Measurements from ENCODE around the gene COL5A1.

COL5A1 gene

DNA sequence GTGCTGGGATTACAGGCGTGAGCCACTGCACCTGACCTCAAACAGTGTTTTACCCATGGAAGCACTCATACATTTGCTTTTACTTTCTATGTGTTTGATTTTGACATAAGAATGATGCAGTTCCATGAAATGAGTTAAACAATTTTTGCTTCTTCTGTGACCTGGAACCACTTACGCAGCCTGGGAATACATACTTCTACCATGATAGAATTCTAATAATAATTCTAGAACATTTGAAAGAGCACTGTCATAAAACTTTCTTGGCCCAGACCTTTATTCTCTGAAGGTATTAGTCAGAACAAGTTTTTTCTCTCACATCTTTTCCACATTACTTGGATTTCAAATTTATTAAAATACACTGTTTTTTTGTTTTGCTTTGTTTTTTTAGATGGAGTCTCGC lies 25.3 kb upstream of the COL5A1 start:
- no peak for ATAC-seq (replicated peaks; ENCODE audit: extremely low read depth, poor library complexity, severe bottlenecking)
- Mint-ChIP-seq H3K36me3 (ENCODE audit: insufficient read depth) (no peaks in the 10 kb centered on the region), H3K27ac (ENCODE audit: low read depth) (no peak overlapping the region), H3K27me3 (peaks cover 47% of the 10 kb centered on the region), H3K9me3 (peaks cover 8% of the 10 kb centered on the region), H3K4me1 (no peaks in the 10 kb centered on the region), H3K4me3 (no peak overlapping the region)
- no peak for DNase-seq (ENCODE audit: low spot score in 2 of 2)

DNA sequence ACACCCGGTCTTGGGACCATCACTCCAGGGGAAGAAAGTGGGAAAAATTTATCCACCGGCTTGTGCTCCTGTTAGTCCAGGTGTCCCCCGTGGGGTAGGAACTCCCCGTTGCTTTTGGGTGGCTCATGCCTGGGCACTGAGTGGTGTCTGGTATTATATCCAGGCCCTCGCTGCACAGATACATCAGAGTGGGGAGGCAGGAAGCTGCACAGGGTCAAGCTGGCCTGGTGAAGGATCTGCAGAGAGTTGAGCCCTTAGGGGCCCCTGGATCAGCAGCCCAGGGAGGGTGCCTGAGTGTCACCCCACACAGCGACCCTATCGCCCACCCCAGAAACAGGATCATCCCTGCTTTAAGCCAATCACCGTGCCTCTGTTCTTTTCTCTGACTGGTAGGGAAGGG lies 24.4 kb upstream of the COL5A1 start:
- Mint-ChIP-seq H3K36me3 (ENCODE audit: insufficient read depth) (no peaks in the 10 kb centered on the region), H3K4me1 (no peaks in the 10 kb centered on the region), H3K27ac (ENCODE audit: low read depth) (no peak overlapping the region), H3K4me3 (no peak overlapping the region), H3K27me3 (peaks cover 47% of the 10 kb centered on the region), H3K9me3 (peaks cover 3% of the 10 kb centered on the region)
- ATAC-seq (replicated peaks; ENCODE audit: extremely low read depth, poor library complexity, severe bottlenecking) (no peak), DNase-seq (ENCODE audit: low spot score in 2 of 2) (no peak)

DNA sequence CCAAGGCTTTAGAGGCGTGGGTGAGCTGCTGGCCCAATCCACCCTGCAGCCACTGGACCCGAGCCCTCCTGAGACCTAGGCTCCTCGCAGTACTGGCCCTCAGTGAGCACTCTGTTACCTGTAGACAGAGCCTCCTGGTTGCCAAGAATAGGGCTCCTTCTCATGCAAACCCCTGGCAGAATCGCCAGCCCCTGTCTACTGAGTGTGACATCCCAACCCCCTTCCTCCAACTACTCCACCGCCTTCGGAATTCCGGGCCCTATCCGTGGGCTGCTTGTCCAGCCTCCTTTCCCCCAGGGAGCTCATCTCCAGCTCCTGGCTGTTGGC lies 23.8 kb upstream of the COL5A1 start:
- Mint-ChIP-seq H3K4me1 (no peaks in the 10 kb centered on the region), H3K36me3 (ENCODE audit: insufficient read depth) (no peaks in the 10 kb centered on the region), H3K9me3 (no peaks in the 10 kb centered on the region), H3K4me3 (no peak overlapping the region), H3K27ac (ENCODE audit: low read depth) (no peak overlapping the region), H3K27me3 (peaks cover 47% of the 10 kb centered on the region)
- DNase-seq (ENCODE audit: low spot score in 2 of 2) (no peak), ATAC-seq (replicated peaks; ENCODE audit: extremely low read depth, poor library complexity, severe bottlenecking) (no peak)

DNA sequence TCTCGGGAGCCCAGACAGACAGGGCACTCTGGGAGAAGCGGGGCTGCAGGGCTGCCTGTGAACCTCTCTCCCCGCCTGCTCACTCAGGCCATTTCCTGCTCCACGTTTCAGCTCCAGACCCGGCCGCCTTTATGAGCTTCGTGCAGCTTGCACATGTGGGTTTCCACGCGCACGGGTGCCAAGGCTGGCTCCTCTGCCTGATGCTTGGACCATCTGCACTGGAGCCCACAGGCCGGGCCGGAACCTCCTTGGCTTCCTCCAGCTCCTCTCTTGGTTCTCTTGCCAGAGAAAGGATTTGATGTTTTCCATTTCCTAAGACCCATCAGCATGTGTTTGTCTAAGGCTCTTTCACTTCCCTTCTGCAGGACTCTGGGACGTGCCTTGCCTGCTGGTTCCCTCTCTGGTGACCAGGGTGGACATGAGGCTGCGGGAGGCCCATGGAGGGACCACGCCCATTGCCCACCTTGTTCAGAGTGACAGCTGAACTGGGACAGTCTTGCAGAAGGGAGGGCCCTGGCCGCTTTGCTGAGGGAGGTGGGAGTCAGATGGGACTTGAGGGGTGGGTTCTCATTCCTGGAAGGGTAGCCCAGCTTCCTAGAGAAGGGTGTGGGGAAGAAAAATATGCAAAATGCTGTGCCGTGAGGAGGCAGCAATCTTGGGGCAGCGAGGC lies 23.3 kb upstream of the COL5A1 start:
- peaks cover 48% of the 10 kb centered on the region for H3K27me3 Mint-ChIP-seq
- H3K4me3 Mint-ChIP-seq = no peak overlapping the region
- ATAC-seq (replicated peaks; ENCODE audit: extremely low read depth, poor library complexity, severe bottlenecking) = no peak
- H3K27ac Mint-ChIP-seq (ENCODE audit: low read depth) = no peak overlapping the region
- H3K4me1 Mint-ChIP-seq = no peaks in the 10 kb centered on the region
- no peak for DNase-seq (ENCODE audit: low spot score in 2 of 2)
- H3K9me3 Mint-ChIP-seq = no peaks in the 10 kb centered on the region
- H3K36me3 Mint-ChIP-seq (ENCODE audit: insufficient read depth) = no peaks in the 10 kb centered on the region

DNA sequence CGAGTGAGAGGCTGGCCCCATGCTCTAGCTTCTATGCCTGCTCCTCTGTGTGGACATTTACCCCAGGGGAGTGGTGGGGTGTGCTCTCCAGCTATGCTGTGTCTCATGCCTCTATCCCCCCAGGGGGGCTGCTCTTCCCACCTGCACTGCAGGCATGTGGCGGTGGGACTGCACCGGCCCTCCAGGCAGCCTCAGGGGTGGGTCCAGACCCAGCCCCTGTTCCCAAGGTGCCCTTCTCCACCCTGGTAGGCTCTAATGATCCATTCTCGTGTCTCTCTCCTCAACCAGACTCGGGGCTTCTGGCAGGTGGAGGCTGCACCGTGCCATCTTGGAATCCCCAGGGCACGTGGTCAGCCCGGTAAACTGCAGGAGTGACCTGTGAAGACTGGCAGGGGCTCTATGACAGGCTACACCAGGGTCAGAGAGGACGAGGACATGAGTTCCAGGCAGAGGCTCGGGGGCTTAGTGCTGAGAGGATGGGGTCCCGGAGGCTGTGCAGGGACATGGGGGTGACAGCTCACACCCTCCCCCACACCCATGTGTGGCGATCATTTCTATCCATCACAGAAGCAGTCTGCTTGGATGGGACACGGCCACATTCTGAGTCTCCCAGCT lies 22.7 kb upstream of the COL5A1 start:
- no peak for DNase-seq (ENCODE audit: low spot score in 2 of 2)
- no peak overlapping the region for H3K4me3 Mint-ChIP-seq
- H3K36me3 Mint-ChIP-seq (ENCODE audit: insufficient read depth) = no peaks in the 10 kb centered on the region
- H3K27ac Mint-ChIP-seq (ENCODE audit: low read depth) = no peak overlapping the region
- peaks cover 50% of the 10 kb centered on the region for H3K27me3 Mint-ChIP-seq
- no peaks in the 10 kb centered on the region for H3K9me3 Mint-ChIP-seq
- no peaks in the 10 kb centered on the region for H3K4me1 Mint-ChIP-seq
- ATAC-seq (replicated peaks; ENCODE audit: extremely low read depth, poor library complexity, severe bottlenecking) = no peak

DNA sequence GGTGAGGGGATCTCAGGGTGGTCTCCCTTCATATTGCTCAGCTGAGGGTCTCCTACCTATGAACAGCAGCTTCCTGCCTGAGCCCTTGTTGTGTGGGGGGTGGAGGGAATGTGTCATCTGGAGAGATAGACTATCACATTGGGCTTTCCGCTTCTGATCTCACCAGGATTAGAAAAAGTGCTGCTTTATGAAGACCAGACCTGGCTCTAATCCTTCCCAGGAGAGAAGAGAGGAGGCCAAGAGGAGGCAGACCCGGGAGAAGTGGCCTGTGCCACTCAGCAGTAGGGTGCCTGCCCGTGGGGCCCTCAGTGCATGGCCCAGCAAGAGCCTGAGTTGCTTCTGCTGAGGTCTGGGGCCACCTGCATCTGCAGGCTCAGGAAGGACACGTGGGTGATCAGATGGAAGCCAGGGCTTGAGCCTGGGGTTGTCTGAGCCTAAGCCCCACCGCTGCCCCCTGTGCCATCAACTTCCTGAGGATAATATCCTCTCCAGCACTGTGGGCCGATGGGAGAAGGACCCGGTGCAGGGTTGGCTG lies 22.1 kb upstream of the COL5A1 start:
- H3K4me1 Mint-ChIP-seq = no peaks in the 10 kb centered on the region
- no peaks in the 10 kb centered on the region for H3K9me3 Mint-ChIP-seq
- H3K27me3 Mint-ChIP-seq = peaks cover 56% of the 10 kb centered on the region
- H3K4me3 Mint-ChIP-seq = no peak overlapping the region
- no peak overlapping the region for H3K27ac Mint-ChIP-seq (ENCODE audit: low read depth)
- H3K36me3 Mint-ChIP-seq (ENCODE audit: insufficient read depth) = no peaks in the 10 kb centered on the region
- ATAC-seq (replicated peaks; ENCODE audit: extremely low read depth, poor library complexity, severe bottlenecking) (no peak), DNase-seq (ENCODE audit: low spot score in 2 of 2) (no peak)

DNA sequence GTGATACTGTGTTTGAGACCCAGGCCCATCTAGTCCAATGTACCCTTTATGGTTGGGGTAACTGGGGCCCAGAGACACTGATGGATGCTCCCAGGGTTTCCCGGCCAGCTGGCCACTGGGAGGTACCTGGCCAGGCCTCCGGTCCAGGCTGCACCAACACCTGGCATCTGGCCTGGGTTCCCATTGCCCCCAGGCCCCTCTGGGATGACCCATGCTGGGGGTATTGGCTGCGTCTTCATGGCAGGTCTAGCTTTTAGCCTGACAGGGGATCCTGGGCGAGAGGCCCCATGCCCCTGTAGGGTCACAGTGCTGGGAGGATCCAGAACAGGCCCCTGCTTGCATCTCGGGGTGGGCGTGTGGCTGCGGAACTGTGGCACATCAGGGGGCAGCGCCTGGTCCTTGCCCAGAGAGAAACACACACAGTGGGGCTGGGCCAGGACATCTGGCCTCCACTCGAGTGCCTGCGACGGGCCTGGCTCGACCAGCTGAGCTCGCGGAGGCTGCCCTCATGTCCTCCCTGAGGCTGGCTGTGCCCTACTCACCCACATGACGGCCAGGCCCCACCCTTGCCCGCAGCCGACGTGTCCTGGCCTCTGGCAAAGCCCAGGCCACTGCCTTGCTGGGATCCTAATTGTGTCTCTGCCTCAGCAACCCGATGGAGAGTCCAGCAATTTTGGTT lies 21.5 kb upstream of the COL5A1 start:
- no peak for ATAC-seq (replicated peaks; ENCODE audit: extremely low read depth, poor library complexity, severe bottlenecking)
- H3K4me1 Mint-ChIP-seq = no peaks in the 10 kb centered on the region

DNA sequence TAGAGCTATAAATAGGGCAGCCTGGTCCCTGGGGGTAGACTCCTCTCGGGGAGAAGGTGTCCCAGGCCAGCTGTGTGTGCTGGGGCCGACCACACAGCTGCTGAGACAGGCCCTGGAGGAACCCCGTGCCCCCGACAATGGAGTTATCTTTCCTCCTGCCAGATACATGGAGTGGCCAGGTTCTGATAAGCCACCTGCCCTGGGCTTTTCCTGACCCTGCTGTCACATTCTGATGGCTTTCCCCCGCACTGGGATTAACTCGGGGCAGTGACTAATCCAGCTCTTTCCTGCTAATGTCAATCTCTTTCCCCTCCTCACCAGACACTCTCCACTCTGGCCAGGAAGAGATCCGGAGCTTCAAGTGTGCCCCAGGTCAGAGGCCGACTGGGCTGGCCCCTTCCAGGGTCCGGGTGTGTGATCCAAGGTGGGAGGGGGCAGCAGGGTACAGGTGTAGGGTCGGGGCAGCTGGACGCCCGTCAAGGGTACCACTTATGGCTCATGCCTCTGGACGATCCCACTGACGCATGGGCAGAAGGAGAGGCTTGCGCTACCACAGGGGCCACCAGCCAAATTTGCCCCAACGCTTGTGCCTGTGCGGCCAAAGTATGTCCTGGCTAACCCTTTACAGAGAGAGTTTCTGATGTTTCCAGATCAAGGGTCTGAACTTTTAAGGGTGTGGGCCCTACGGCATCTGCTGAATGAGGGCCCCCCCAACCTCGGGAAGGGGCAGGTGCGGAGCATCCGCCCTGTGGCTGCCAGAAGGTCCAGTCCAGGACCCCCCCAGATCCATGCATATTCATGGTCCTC lies 20.6 kb upstream of the COL5A1 start:
- Mint-ChIP-seq H3K4me3 (no peak overlapping the region), H3K4me1 (no peaks in the 10 kb centered on the region), H3K36me3 (ENCODE audit: insufficient read depth) (no peaks in the 10 kb centered on the region), H3K27ac (ENCODE audit: low read depth) (no peak overlapping the region), H3K27me3 (peaks cover 71% of the 10 kb centered on the region), H3K9me3 (no peaks in the 10 kb centered on the region)
- DNase-seq (ENCODE audit: low spot score in 2 of 2) (no peak), ATAC-seq (replicated peaks; ENCODE audit: extremely low read depth, poor library complexity, severe bottlenecking) (no peak)

More for the DNA sequence above, 21.5 kb upstream of the COL5A1 start:
- no peak for DNase-seq (ENCODE audit: low spot score in 2 of 2)
- peaks cover 62% of the 10 kb centered on the region for H3K27me3 Mint-ChIP-seq
- H3K9me3 Mint-ChIP-seq = no peaks in the 10 kb centered on the region
- H3K36me3 Mint-ChIP-seq (ENCODE audit: insufficient read depth) = no peaks in the 10 kb centered on the region
- no peak overlapping the region for H3K27ac Mint-ChIP-seq (ENCODE audit: low read depth)
- H3K4me3 Mint-ChIP-seq = no peak overlapping the region

DNA sequence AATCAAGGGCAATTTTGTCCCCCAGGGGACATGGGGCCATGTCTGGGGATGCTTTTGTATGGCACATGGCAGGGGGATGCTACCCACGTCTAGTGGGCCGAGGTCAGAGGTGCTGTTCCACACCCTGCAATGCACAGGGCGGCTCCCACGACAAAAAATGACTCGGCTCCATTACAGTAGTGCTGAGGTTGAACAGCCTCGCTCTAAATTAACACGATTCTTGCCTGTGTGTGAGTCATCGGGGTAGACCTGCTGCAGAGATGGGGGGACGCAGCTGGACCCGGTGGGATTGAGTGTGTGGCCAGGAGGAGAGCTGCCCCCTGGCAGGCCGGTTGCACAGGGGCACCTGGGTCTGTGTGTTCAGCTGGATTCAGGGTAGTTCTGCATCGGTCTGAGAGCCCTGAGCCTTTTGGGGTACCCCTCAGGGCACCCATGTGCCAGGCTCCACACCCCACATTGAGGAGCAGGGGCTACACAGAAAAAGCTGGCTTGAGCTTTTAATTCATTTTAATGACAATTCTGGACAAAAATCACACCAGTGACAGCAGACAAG lies 20.0 kb upstream of the COL5A1 start:
- Mint-ChIP-seq H3K27ac (ENCODE audit: low read depth) (no peak overlapping the region), H3K27me3 (peaks cover 73% of the 10 kb centered on the region), H3K4me1 (no peaks in the 10 kb centered on the region), H3K36me3 (ENCODE audit: insufficient read depth) (no peaks in the 10 kb centered on the region), H3K4me3 (no peak overlapping the region), H3K9me3 (no peaks in the 10 kb centered on the region)
- DNase-seq (ENCODE audit: low spot score in 2 of 2) (no peak), ATAC-seq (replicated peaks; ENCODE audit: extremely low read depth, poor library complexity, severe bottlenecking) (no peak)

DNA sequence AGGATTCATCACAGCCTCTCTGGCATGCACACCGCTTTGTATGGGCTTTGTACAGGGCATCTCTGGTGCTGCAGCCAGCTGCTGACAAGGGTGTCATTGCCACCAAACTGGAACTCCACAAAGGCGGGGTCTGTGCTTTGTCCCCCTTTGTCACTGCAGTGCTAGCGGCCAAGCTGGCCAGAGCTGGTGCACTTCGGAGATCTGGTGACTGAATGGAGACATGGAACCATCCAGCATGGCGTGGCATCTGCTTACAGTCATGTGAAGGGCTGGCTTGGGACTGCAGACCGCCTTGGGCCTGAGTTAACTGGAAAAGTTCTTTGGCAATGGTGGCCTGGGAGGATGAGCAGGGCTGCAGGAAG lies 18.7 kb upstream of the COL5A1 start:
- no peak for ATAC-seq (replicated peaks; ENCODE audit: extremely low read depth, poor library complexity, severe bottlenecking)
- peaks cover 71% of the 10 kb centered on the region for H3K27me3 Mint-ChIP-seq
- no peaks in the 10 kb centered on the region for H3K9me3 Mint-ChIP-seq
- H3K36me3 Mint-ChIP-seq (ENCODE audit: insufficient read depth) = no peaks in the 10 kb centered on the region
- no peak overlapping the region for H3K4me3 Mint-ChIP-seq
- H3K27ac Mint-ChIP-seq (ENCODE audit: low read depth) = no peak overlapping the region
- no peaks in the 10 kb centered on the region for H3K4me1 Mint-ChIP-seq
- no peak for DNase-seq (ENCODE audit: low spot score in 2 of 2)

DNA sequence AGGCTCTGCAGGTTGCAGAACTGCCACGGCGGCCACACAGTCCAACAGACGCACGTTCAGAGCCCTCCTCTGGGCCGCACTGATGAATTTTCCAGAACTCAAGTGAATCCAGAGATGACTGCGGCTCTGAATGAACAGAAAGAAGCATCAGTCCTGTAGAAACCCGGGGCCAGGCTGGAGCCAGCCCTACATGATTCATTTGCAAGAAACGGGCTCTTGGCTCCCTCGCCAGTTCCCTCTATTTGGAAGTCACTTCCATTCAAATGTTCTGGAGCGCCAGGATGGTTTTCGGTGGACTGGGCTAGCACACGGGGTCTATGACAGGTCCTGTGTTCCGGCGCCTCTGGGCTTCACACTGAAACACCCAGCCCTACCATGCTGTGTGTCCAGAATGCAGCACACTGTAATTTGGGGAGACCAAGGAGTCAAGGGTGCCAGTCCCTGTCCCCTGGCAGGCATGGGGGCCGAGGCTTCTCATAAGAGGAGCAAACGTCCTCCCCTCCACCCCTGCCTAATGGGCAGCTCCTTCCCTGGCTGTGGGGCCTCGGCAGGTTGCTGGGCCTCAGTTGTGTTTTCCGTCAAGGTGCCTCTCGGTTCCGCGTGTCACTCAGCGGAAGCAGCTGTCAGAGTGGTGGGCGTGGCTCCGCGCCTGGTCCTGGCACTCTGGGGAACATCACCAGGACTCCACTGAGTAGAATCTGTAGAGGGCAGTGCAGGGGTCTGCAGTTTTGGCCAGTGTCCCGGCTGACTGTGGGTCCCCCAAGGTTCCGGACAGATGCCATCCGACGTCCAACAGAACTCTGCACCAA lies 18.1 kb upstream of the COL5A1 start:
- ATAC-seq (replicated peaks; ENCODE audit: extremely low read depth, poor library complexity, severe bottlenecking) = no peak
- H3K27me3 Mint-ChIP-seq = peaks cover 65% of the 10 kb centered on the region
- H3K4me3 Mint-ChIP-seq = no peak overlapping the region
- DNase-seq (ENCODE audit: low spot score in 2 of 2) = no peak
- H3K4me1 Mint-ChIP-seq = no peaks in the 10 kb centered on the region
- H3K36me3 Mint-ChIP-seq (ENCODE audit: insufficient read depth) = no peaks in the 10 kb centered on the region
- H3K9me3 Mint-ChIP-seq = no peaks in the 10 kb centered on the region
- no peak overlapping the region for H3K27ac Mint-ChIP-seq (ENCODE audit: low read depth)

DNA sequence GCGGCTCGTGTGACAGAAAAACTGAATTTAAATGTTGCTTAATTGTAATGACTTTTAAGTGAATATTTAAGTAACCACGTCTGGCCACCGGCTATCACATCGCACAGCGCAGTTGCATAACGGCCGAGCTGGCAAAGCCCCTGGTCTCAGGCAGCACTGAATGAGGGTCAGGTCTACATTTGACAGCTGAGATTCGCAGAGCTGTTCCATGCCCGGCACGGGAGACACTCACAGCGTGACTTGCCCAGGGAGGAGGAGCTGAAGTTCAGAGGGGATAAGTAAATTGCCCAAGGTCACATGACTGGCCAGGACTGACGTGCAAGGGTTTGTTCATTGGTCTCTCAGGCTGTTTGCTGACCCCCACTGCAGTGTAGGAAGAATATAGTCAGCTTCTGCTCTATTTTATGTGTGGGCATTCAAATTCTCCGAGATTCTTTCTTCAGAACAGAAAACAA lies 17.4 kb upstream of the COL5A1 start:
- Mint-ChIP-seq H3K4me3 (no peak overlapping the region), H3K27ac (ENCODE audit: low read depth) (no peak overlapping the region), H3K36me3 (ENCODE audit: insufficient read depth) (peaks cover 2% of the 10 kb centered on the region), H3K27me3 (peaks cover 58% of the 10 kb centered on the region), H3K9me3 (no peaks in the 10 kb centered on the region), H3K4me1 (no peaks in the 10 kb centered on the region)
- DNase-seq (ENCODE audit: low spot score in 2 of 2) = no peak
- ATAC-seq (replicated peaks; ENCODE audit: extremely low read depth, poor library complexity, severe bottlenecking) = no peak

All from central memory CD8-positive, alpha-beta T cell (primary cell).